H1 (cell line): ENCODE measurements around the gene OAS3. TPM values are rescaled to one million over a fixed set of nuclear protein-coding genes. Genes with fewer than 3 reads are reported as not detected.

Experiments used
- CTCF ChIA-PET: fragments of 300-600 bp; sonication (Branson Sonifier 250); formaldehyde crosslinking; loops from one replicate; lab custom pipeline; 2021; ENCODE audit not compliant: partially characterized antibody; lab: Charles Lee
- POLR2A ChIA-PET: fragments of 300-600 bp; sonication (Branson Sonifier 250); formaldehyde crosslinking; loops from one replicate; lab custom pipeline; 2021; ENCODE audit warnings: inconsistent platforms; ENCODE audit not compliant: partially characterized antibody; lab: Charles Lee
- DNase-seq, 2 experiments: peaks; one replicate each; pipeline versions ENCODE4 v3.0.0 to v3.0.0-alpha.2; 2010 to 2022; ENCODE audit warnings: low spot score in 2 of 2, low read depth in 1 of 2, mixed read lengths in 1 of 2
- FAIRE-seq: peaks from 2 replicates; lab custom pipeline; 2011; peaks lifted over from hg19 to GRCh38; lab: Jason Lieb, UNC
- H2AFZ ChIP-seq: 2 replicates; pipeline ENCODE4 v1.8.1; 2012; ENCODE audit warnings: low read length, inconsistent platforms
- H2AK5ac ChIP-seq: 2 replicates; pipeline ENCODE4 v1.6.1; 2013; ENCODE audit warnings: low read depth, low read length
- H2BK120ac ChIP-seq: replicated peaks from 2 replicates; pipeline ENCODE3; 2013; ENCODE audit warnings: low read depth, low read length, inconsistent platforms
- H2BK12ac ChIP-seq: 2 replicates; pipeline ENCODE4 v1.6.1; 2013; ENCODE audit warnings: low read depth, low read length
- H2BK15ac ChIP-seq: 2 replicates; pipeline ENCODE4 v1.6.1; 2013; ENCODE audit warnings: low read length
- H2BK20ac ChIP-seq: 2 replicates; pipeline ENCODE4 v1.6.1; 2013; ENCODE audit warnings: low read length
- H2BK5ac ChIP-seq: 2 replicates; pipeline ENCODE4 v1.6.1; 2013; ENCODE audit warnings: low read depth, low read length
- H3K14ac ChIP-seq: 2 replicates; pipeline ENCODE4 v1.6.1; 2013; ENCODE audit warnings: inconsistent platforms; ENCODE audit not compliant: insufficient read length
- H3K18ac ChIP-seq: 2 replicates; pipeline ENCODE4 v1.6.1; 2013; ENCODE audit warnings: low read length; ENCODE audit errors: extremely low read depth
- H3K23ac ChIP-seq: 2 replicates; pipeline ENCODE4 v1.6.1; 2013; ENCODE audit warnings: inconsistent platforms; ENCODE audit not compliant: insufficient read length
- H3K23me2 ChIP-seq: 2 replicates; pipeline ENCODE4 v1.6.1; 2013; ENCODE audit warnings: low read depth, low read length
- H3K27ac ChIP-seq: 2 replicates; pipeline ENCODE4 v1.6.1; 2011; ENCODE audit warnings: low read depth, low read length, inconsistent platforms
- H3K27me3 ChIP-seq, 4 experiments: replicated peaks in 1 of 4; 1 replicate in 1 of 4; 2 replicates in 3 of 4; pipeline versions ENCODE4 v1.6.1 to v1.8.1; 2011 to 2013; ENCODE audit warnings: low read length in 3 of 4, mild to moderate bottlenecking in 3 of 4, inconsistent platforms in 2 of 4, mixed read lengths in 2 of 4, moderate library complexity in 1 of 4; ENCODE audit not compliant: control insufficient read depth in 3 of 4, insufficient read depth in 3 of 4; ENCODE audit errors: extremely low read depth in 1 of 4
- H3K36me3 ChIP-seq, 4 experiments: 2 replicates each; pipeline versions ENCODE4 v1.6.1 to v1.8.1; 2011 to 2013; ENCODE audit warnings: mild to moderate bottlenecking in 4 of 4, low read length in 3 of 4, moderate library complexity in 2 of 4, control low read depth in 1 of 4, inconsistent platforms in 1 of 4; ENCODE audit not compliant: insufficient read depth in 4 of 4, control insufficient read depth in 2 of 4
- H3K4ac ChIP-seq: replicated peaks from 2 replicates; pipeline ENCODE3; 2013; ENCODE audit warnings: low read length, low read depth, mixed read lengths, inconsistent platforms; ENCODE audit not compliant: insufficient read length
- H3K4me1 ChIP-seq, 4 experiments: replicated peaks in 1 of 4; 1 replicate in 1 of 4; 2 replicates in 3 of 4; pipeline versions ENCODE4 v1.6.1 to v1.8.1; 2011 to 2013; ENCODE audit warnings: low read length in 3 of 4, inconsistent platforms in 2 of 4, mixed read lengths in 1 of 4; ENCODE audit not compliant: insufficient read depth in 4 of 4, control insufficient read depth in 3 of 4
- H3K4me2 ChIP-seq, 2 experiments: 2 replicates each; pipeline versions ENCODE4 v1.6.1 to v1.8.1; 2011 to 2013; ENCODE audit warnings: low read depth in 2 of 2, low read length in 2 of 2, control low read depth in 1 of 2, inconsistent platforms in 1 of 2, mild to moderate bottlenecking in 1 of 2; ENCODE audit not compliant: insufficient read depth in 1 of 2
- H3K4me3 ChIP-seq, 4 experiments: fragments of 200-600, 300-600 bp in 1 of 4; sonication (generic), shearing (Covaris generic), sonication (Bioruptor Twin) in 1 of 4; 2 replicates each; pipeline versions ENCODE4 v1.5.1 to v1.8.1; 2011 to 2016; ENCODE audit warnings: low read length in 4 of 4, low read depth in 3 of 4, control low read depth in 2 of 4, inconsistent platforms in 2 of 4, mild to moderate bottlenecking in 2 of 4, mixed read lengths in 1 of 4, moderate library complexity in 1 of 4; ENCODE audit not compliant: insufficient read depth in 2 of 4; ENCODE audit errors: extremely low read depth in 1 of 4
- H3K56ac ChIP-seq: replicated peaks from 2 replicates; pipeline ENCODE3; 2013; ENCODE audit warnings: low read depth, mild to moderate bottlenecking, mixed read lengths, low read length, inconsistent platforms; ENCODE audit not compliant: insufficient read length
- H3K79me1 ChIP-seq: 2 replicates; pipeline ENCODE4 v1.6.1; 2013; ENCODE audit warnings: low read depth, low read length, control low read depth
- H3K79me2 ChIP-seq, 2 experiments: 2 replicates each; pipeline versions ENCODE4 v1.6.1 to v1.8.1; 2012 to 2013; ENCODE audit warnings: low read length in 2 of 2, mild to moderate bottlenecking in 2 of 2, inconsistent platforms in 1 of 2; ENCODE audit not compliant: insufficient read depth in 2 of 2, control insufficient read depth in 1 of 2
- H3K9ac ChIP-seq, 4 experiments: replicated peaks in 1 of 4; 1 replicate in 1 of 4; 2 replicates in 3 of 4; pipeline versions ENCODE4 v1.6.1 to v1.8.1; 2011 to 2013; ENCODE audit warnings: low read depth in 3 of 4, low read length in 3 of 4, control low read depth in 2 of 4, mild to moderate bottlenecking in 2 of 4, moderate library complexity in 2 of 4, inconsistent platforms in 1 of 4; ENCODE audit errors: extremely low read depth in 1 of 4
- H3K9me3 ChIP-seq, 2 experiments: 2 replicates each; pipeline versions ENCODE4 v1.6.1 to v1.8.1; 2012 to 2013; ENCODE audit warnings: mild to moderate bottlenecking in 2 of 2, moderate library complexity in 2 of 2, control low read depth in 1 of 2, inconsistent platforms in 1 of 2, low read depth in 1 of 2, low read length in 1 of 2, mixed read lengths in 1 of 2; ENCODE audit not compliant: insufficient read depth in 2 of 2
- H4K20me1 ChIP-seq, 2 experiments: replicated peaks in 1 of 2; 2 replicates each; pipeline versions ENCODE3 to v1.8.1; 2011 to 2013; ENCODE audit warnings: inconsistent platforms in 2 of 2, low read length in 2 of 2, mild to moderate bottlenecking in 1 of 2; ENCODE audit not compliant: insufficient read depth in 2 of 2, control insufficient read depth in 1 of 2
- H4K5ac ChIP-seq: 2 replicates; pipeline ENCODE4 v1.6.1; 2013; ENCODE audit warnings: low read length, low read depth, mixed read lengths, inconsistent platforms; ENCODE audit not compliant: insufficient read length
- H4K8ac ChIP-seq: 2 replicates; pipeline ENCODE4 v1.8.0; 2013; ENCODE audit warnings: mild to moderate bottlenecking, moderate library complexity, low read length, inconsistent platforms; ENCODE audit not compliant: insufficient read depth; ENCODE audit errors: extremely low read depth
- H4K91ac ChIP-seq: replicated peaks from 2 replicates; pipeline ENCODE3; 2013; ENCODE audit warnings: low read length, mixed read lengths, inconsistent platforms; ENCODE audit not compliant: insufficient read length
- BCL11A ChIP-seq, 2 experiments: IDR thresholded peaks; one replicate each; pipeline ENCODE4 v1.6.1; 2011; ENCODE audit warnings: low read depth in 2 of 2, low read length in 2 of 2, mild to moderate bottlenecking in 2 of 2
- CHD1 ChIP-seq: IDR thresholded peaks from 2 replicates; pipeline ENCODE4 v1.6.1; 2012; ENCODE audit warnings: low read depth, low read length, improper control_type of control experiment
- CREB1 ChIP-seq: IDR thresholded peaks from 2 replicates; pipeline ENCODE4 v1.6.1; 2012; ENCODE audit warnings: inconsistent platforms
- EGR1 ChIP-seq: IDR thresholded peaks from 2 replicates; pipeline ENCODE4 v1.6.1; 2011; ENCODE audit warnings: low read depth, low read length, borderline replicate concordance
- GABPA ChIP-seq: IDR thresholded peaks from 2 replicates; pipeline ENCODE4 v1.6.1; 2011; ENCODE audit warnings: mild to moderate bottlenecking, low read length, moderate library complexity, borderline replicate concordance; ENCODE audit not compliant: insufficient read depth
- KDM4A ChIP-seq: IDR thresholded peaks from one replicate; pipeline ENCODE4 v1.7.1; 2012; ENCODE audit warnings: low read depth, mild to moderate bottlenecking, moderate library complexity, low read length, inconsistent platforms; ENCODE audit not compliant: severe bottlenecking
- POLR2A ChIP-seq, 2 experiments: IDR thresholded peaks; 1 replicate in 1 of 2; 2 replicates in 1 of 2; pipeline ENCODE4 v1.6.1; 2011; ENCODE audit warnings: low read depth in 2 of 2, low read length in 2 of 2, mild to moderate bottlenecking in 2 of 2; ENCODE audit errors: control extremely low read depth in 1 of 2
- POU5F1 ChIP-seq: IDR thresholded peaks from 2 replicates; pipeline ENCODE4 v1.6.1; 2011; ENCODE audit warnings: low read depth, mild to moderate bottlenecking, low read length, moderate library complexity
- SIN3A ChIP-seq, 2 experiments: IDR thresholded peaks in 1 of 2; conservative IDR thresholded peaks in 1 of 2; 2 replicates each; pipeline ENCODE4 v1.6.1; 2011 to 2012; ENCODE audit warnings: low read length in 2 of 2, improper control_type of control experiment in 1 of 2, low read depth in 1 of 2, mild to moderate bottlenecking in 1 of 2
- SRF ChIP-seq: IDR thresholded peaks from 2 replicates; pipeline ENCODE4 v1.6.1; 2011; ENCODE audit warnings: mild to moderate bottlenecking, low read depth, low read length, moderate library complexity
- ZNF274 ChIP-seq: IDR thresholded peaks from 2 replicates; pipeline ENCODE4 v1.7.0; 2012; ENCODE audit warnings: low read length, borderline replicate concordance; ENCODE audit errors: extremely low read depth
- WGBS, 2 experiments: shearing (Covaris generic) in 1 of 2; methylation state at CpG; one replicate each; pipeline versions ENCODE4 v1.1.6 to v1.1.7; 2013 to 2015; ENCODE audit warnings: low lambda C conversion rate in 2 of 2, mixed read lengths in 2 of 2, inconsistent platforms in 1 of 2, low coverage in 1 of 2, missing lambda C conversion rate in 1 of 2; ENCODE audit not compliant: insufficient replicate concordance in 2 of 2, insufficient coverage in 1 of 2, insufficient read length in 1 of 2; ENCODE audit errors: extremely low coverage in 1 of 2, missing lambda C conversion rate in 1 of 2; 5-methylcytosine and 5-hydroxymethylcytosine counted together
- polyA plus RNA-seq, 7 experiments: library from polyadenylated mRNA; depleted of rRNA in 3 of 7; stranded (reverse) in 5 of 7; unstranded in 2 of 7; fragments of >200 nt in 5 of 7; fragments of 200-250 nt in 2 of 7; gene quantifications; 1 replicate in 5 of 7; 2 replicates in 1 of 7; 4 replicates in 1 of 7; pipeline versions ENCODE4 v1.2.1 to v1.2.3, GENCODE V29; 2011 to 2013; ENCODE audit warnings: missing spikeins in 2 of 7, mixed read lengths in 2 of 7
- total RNA-seq: library from RNA; stranded (reverse); fragmentation: NEBNext Ultra II Directional; extraction: Animal tissue kit (Norgen Biotek cat#: 25700); gene quantifications from 2 replicates; pipeline ENCODE4 v1.2.1, GENCODE V29; 2021

Gene OAS3
- total and polyA plus RNA-seq, 2 of the 8 experiments (the other 6 are each of a cell fraction or from before 2014, with no cell fraction given), result 0.73 to 3.7 TPM

- 72% methylated on average over 1 of the region's 1 CpG; no CpG with 5 or more reads in 1 of the 2 experiments for WGBS, 2 experiments
- CTCF ChIA-PET, result interaction anchor here (0.7 to 1.9 kb wide), 2 partner anchors 89 to 119 kb away, joined by 3 to 4 read pairs; no protein-coding TSS in a partner anchor
Observed at GRCh38 chr12:112942572-112942971, 4.3 kb downstream of the OAS3 start.

More at GRCh38 chr12:112942572-112942971, 4.3 kb downstream of the OAS3 start:
- Histone ChIP-seq H3K18ac (no peak overlapping the region), H2BK20ac (no peak overlapping the region), H3K4me2 (no peak overlapping the region), H3K14ac (no peak overlapping the region), H3K4ac (no peak overlapping the region), H3K9me3 (no peaks in the 10 kb centered on the region), H2BK120ac (no peak overlapping the region), H2AFZ (no peak overlapping the region), H2BK12ac (no peak overlapping the region), H3K23ac (no peak overlapping the region), H3K4me3 (no peak overlapping the region), H3K9ac (no peak overlapping the region), H3K79me2 (no peaks in the 10 kb centered on the region), H2BK15ac (no peak overlapping the region), H3K56ac (no peak overlapping the region), H3K4me1 (peaks cover 0 to 3% (median 2%) of the 10 kb centered on the region in 4 experiments; a peak in 2 of 7 replicates), H3K23me2 (no peaks in the 10 kb centered on the region; the same call in 1 of the 2 replicates), H4K20me1 (no peaks in the 10 kb centered on the region), H3K79me1 (no peaks in the 10 kb centered on the region), H4K8ac (no peak overlapping the region), H2BK5ac (no peak overlapping the region), H3K36me3 (no peaks in the 10 kb centered on the region), H3K27me3 (peaks cover 0 to 15% (median 10%) of the 10 kb centered on the region in 4 experiments; a peak in 6 of 7 replicates), H4K5ac (no peak overlapping the region), H4K91ac (no peak overlapping the region), H3K27ac (no peak overlapping the region), H2AK5ac (no peak overlapping the region)
- DNase-seq (no peak), FAIRE-seq (no peak)
- POLR2A ChIA-PET, result no interaction called here
- TF ChIP-seq SIN3A (conservative IDR thresholded peaks at IDR 0.05 in 1 of 2, IDR thresholded peaks at IDR 0.05 in 1 of 2; ENCODE audit: low read depth in 1 of 2, low read length in 2 of 2) (no peak), POLR2A (IDR thresholded peaks at IDR 0.05; ENCODE audit: control extremely low read depth in 1 of 2, low read depth in 2 of 2, low read length in 2 of 2) (no peak), CREB1 (no peak), GABPA (no peak), ZNF274 (no peak), EGR1 (no peak), POU5F1 (no peak), KDM4A (no peak), CHD1 (no peak), BCL11A (IDR thresholded peaks at IDR 0.05; ENCODE audit: low read depth in 2 of 2, low read length in 2 of 2) (no peak), SRF (no peak)
